Tibial nerve (tissue), 4 donors: Measurements from ENCODE around the gene POLR2F. TPM values are rescaled to one million over a fixed set of nuclear protein-coding genes. Genes with fewer than 3 reads are reported as not detected.

Experiments used
- DNase-seq, 2 donors: peaks; one replicate each; pipeline ENCODE4 v3.0.0-alpha.2; 2019; ENCODE audit warnings: low spot score in 2 of 2
- H3K27ac ChIP-seq, 4 donors: fragments of 200-600 bp; sonication (generic) in 3 of 4; one replicate each; pipeline ENCODE4 v1.5.1; 2017 to 2019; ENCODE audit warnings: mild to moderate bottlenecking in 1 of 4
- H3K27me3 ChIP-seq, 2 donors: fragments of 200-600 bp; sonication (generic) in 1 of 2; one replicate each; pipeline versions ENCODE4 v1.5.1 to v1.6.0; 2017 to 2019
- H3K36me3 ChIP-seq, 3 donors: fragments of 200-600 bp; sonication (generic); one replicate each; pipeline ENCODE4 v1.5.1; 2018 to 2019
- H3K4me1 ChIP-seq, 4 donors: fragments of 200-600 bp; sonication (generic) in 3 of 4; one replicate each; pipeline ENCODE4 v1.5.1; 2017 to 2019
- H3K4me3 ChIP-seq, 4 donors: fragments of 200-600 bp; sonication (generic) in 3 of 4; one replicate each; pipeline ENCODE4 v1.5.1; 2017 to 2019; ENCODE audit warnings: mild to moderate bottlenecking in 1 of 4, moderate library complexity in 1 of 4
- H3K9me3 ChIP-seq, 4 donors: fragments of 200-600 bp; sonication (generic) in 3 of 4; one replicate each; pipeline ENCODE4 v1.5.1; 2017 to 2019
- CTCF ChIP-seq, 5 experiments: fragments of 200-600 bp in 3 of 5; fragments of 450-650 bp in 2 of 5; sonication (generic) in 3 of 5; IDR thresholded peaks; one replicate each; pipeline ENCODE4 v1.5.1; 2016 to 2019; ENCODE audit warnings: antibody characterized with exemption in 5 of 5, mild to moderate bottlenecking in 3 of 5, moderate library complexity in 2 of 5
- EP300 ChIP-seq, 2 donors: sonication (generic); formaldehyde crosslinking; IDR thresholded peaks; one replicate each; pipeline ENCODE4 v1.6.1; 2017; ENCODE audit warnings: antibody characterized with exemption in 2 of 2, mild to moderate bottlenecking in 1 of 2
- POLR2A ChIP-seq, 2 donors: fragments of 450-650 bp; IDR thresholded peaks; one replicate each; pipeline ENCODE4 v1.6.1; 2017; ENCODE audit warnings: antibody characterized with exemption in 2 of 2, mild to moderate bottlenecking in 2 of 2, moderate library complexity in 2 of 2
- WGBS, 2 donors: methylation state at CpG; one replicate each; pipeline ENCODE4 v1.1.5; 2018; 5-methylcytosine and 5-hydroxymethylcytosine counted together
- total RNA-seq, 4 donors: library from RNA; depleted of rRNA; stranded (reverse); fragments of >200 nt; gene quantifications; one replicate each; pipeline ENCODE4 v1.1.0, GENCODE V29; 2016

The POLR2F gene
- total RNA-seq, 4 donors from 2014 or later = 54.7 to 181 (median 120) TPM

- H3K4me3 ChIP-seq = no peak overlapping the region
- peak overlapping the region; percentile 85 to 96 (median 90) for H3K27ac ChIP-seq
- no peak for DNase-seq
- WGBS, 2 donors = 49 to 68% methylated on average over 12 of the region's 12 CpGs
- TF ChIP-seq EP300 (IDR thresholded peaks at IDR 0.05) (no peak), POLR2A (IDR thresholded peaks at IDR 0.05) (no peak), CTCF (IDR thresholded peaks at IDR 0.05) (no peak)
- peaks cover 0 to 59% (median 36%) of the 10 kb centered on the region in 4 donors for H3K4me1 ChIP-seq
- no peaks in the 10 kb centered on the region for H3K27me3 ChIP-seq
- H3K36me3 ChIP-seq = peaks cover 0 to 3% (median 0%) of the 10 kb centered on the region in 3 donors
- no peaks in the 10 kb centered on the region for H3K9me3 ChIP-seq
Measured at GRCh38 chr22:38017939-38018885, 64.7 kb downstream of the POLR2F start.

Other genes starting within 250 kb of the POLR2F start
- 10 to 100 TPM; 10.3 to 39.8 (median 21.5) TPM for gene GCAT, start 145.8 kb upstream of the POLR2F start, total RNA-seq
- gene GALR3, start 130.3 kb upstream of the POLR2F start, total RNA-seq = not detected
- gene ANKRD54, start 109.4 kb upstream of the POLR2F start, total RNA-seq = 10 to 100 TPM; 51.6 to 76.1 (median 58.8) TPM
- gene EIF3L, start 104.3 kb upstream of the POLR2F start, total RNA-seq = 100 to 1,000 TPM; 271 to 291 (median 274) TPM
- 10 to 100 TPM; 10.7 to 34.5 (median 20.4) TPM for gene MICALL1, start 47.4 kb upstream of the POLR2F start, total RNA-seq
- gene C22orf23, start 98 bp upstream of the POLR2F start, total RNA-seq = under 1 TPM in 1 of 4 donors, not detected in 3; 0.21 TPM
- 10 to 100 TPM; 59.9 to 94.0 (median 84.2) TPM for gene SOX10, start 30.9 kb downstream of the POLR2F start, total RNA-seq
- gene PICK1, start 103.7 kb downstream of the POLR2F start, total RNA-seq = 10 to 100 TPM; 32.1 to 49.8 (median 44.2) TPM
- 1 to 10 TPM in 3 of 4 donors, under 1 TPM in 1; 0.98 to 1.8 (median 1.4) TPM for gene SLC16A8, start 130.5 kb downstream of the POLR2F start, total RNA-seq
- gene BAIAP2L2, start 157.0 kb downstream of the POLR2F start, total RNA-seq = 1 to 10 TPM in 3 of 4 donors, not detected in 1; 1.3 to 2.7 (median 2.1) TPM
- gene PLA2G6, start 228.1 kb downstream of the POLR2F start, total RNA-seq = 10 to 100 TPM; 48.5 to 60.3 (median 55.1) TPM
- 100 to 1,000 TPM in 2 of 4 donors, 10 to 100 TPM in 2; 68.1 to 110 (median 96.8) TPM for gene MAFF, start 248.3 kb downstream of the POLR2F start, total RNA-seq